SU-DHL-6 (cell line): Measurements from ENCODE around the gene TRPM3.

Experiments
- H2AFZ ChIP-seq: fragments of 200-600 bp; sonication (generic); 2 replicates; pipeline ENCODE4 v1.6.1; 2014; ENCODE audit warnings: low read depth, mild to moderate bottlenecking, moderate library complexity, mixed read lengths, antibody characterized with exemption, low read length; ENCODE audit not compliant: severe bottlenecking
- H3F3A ChIP-seq: fragments of 200-600 bp; shearing (Covaris generic); 2 replicates; pipeline ENCODE4 v1.6.0; 2016; ENCODE audit warnings: antibody characterized with exemption, mild to moderate bottlenecking; ENCODE audit not compliant: insufficient read depth
- H3K27ac ChIP-seq: fragments of 200-600 bp; sonication (generic); 2 replicates; pipeline ENCODE4 v1.5.1; 2016; ENCODE audit warnings: low read depth, mild to moderate bottlenecking, low read length, moderate library complexity, mixed read lengths
- H3K27me3 ChIP-seq: fragments of 200-600 bp; sonication (generic), shearing (Covaris generic); 2 replicates; pipeline ENCODE4 v1.6.0; 2014; ENCODE audit warnings: mild to moderate bottlenecking, low read length
- H3K36me3 ChIP-seq: fragments of 200-600 bp; sonication (generic); 2 replicates; pipeline ENCODE4 v1.6.1; 2014; ENCODE audit warnings: mild to moderate bottlenecking, low read length, mixed read lengths
- H3K4me2 ChIP-seq: fragments of 300-600, 200-600 bp; shearing (Covaris generic), sonication (generic); 2 replicates; pipeline ENCODE4 v1.6.0; 2014; ENCODE audit warnings: low read length, low read depth, mild to moderate bottlenecking; ENCODE audit not compliant: poor library complexity, severe bottlenecking
- H3K4me3 ChIP-seq: fragments of 200-600 bp; sonication (generic); 2 replicates; pipeline ENCODE4 v1.5.1; 2014; ENCODE audit warnings: antibody characterized with exemption, low read length, mild to moderate bottlenecking, mixed read lengths; ENCODE audit not compliant: insufficient read depth, poor library complexity, severe bottlenecking
- H3K79me2 ChIP-seq: fragments of 200-600 bp; sonication (generic); 2 replicates; pipeline ENCODE4 v1.6.1; 2014; ENCODE audit warnings: mild to moderate bottlenecking, low read length, moderate library complexity; ENCODE audit not compliant: insufficient read depth
- H3K9ac ChIP-seq: fragments of 200-600 bp; sonication (generic); 2 replicates; pipeline ENCODE4 v1.7.0; 2014; ENCODE audit warnings: mild to moderate bottlenecking, low read length
- H3K9me2 ChIP-seq: fragments of 200-600 bp; sonication (generic); replicated peaks from 2 replicates; pipeline ENCODE4 v1.6.1; 2014; ENCODE audit warnings: low read length; ENCODE audit not compliant: insufficient read depth
- H3K9me3 ChIP-seq: fragments of 200-600 bp; sonication (generic); 2 replicates; pipeline ENCODE4 v1.6.1; 2014; ENCODE audit warnings: low read length, mixed read lengths; ENCODE audit not compliant: insufficient read depth
- H4K20me1 ChIP-seq: fragments of 200-600 bp; sonication (generic); 2 replicates; pipeline ENCODE4 v1.6.1; 2014; ENCODE audit warnings: low read depth, mild to moderate bottlenecking, antibody characterized with exemption, low read length, moderate library complexity, mixed read lengths
- CTCF ChIP-seq: fragments of 200-600 bp; sonication (generic); IDR thresholded peaks from one replicate; pipeline ENCODE4 v1.5.1; 2017; ENCODE audit warnings: antibody characterized with exemption, mild to moderate bottlenecking, low read length, moderate library complexity; ENCODE audit not compliant: insufficient read depth, poor library complexity, severe bottlenecking
- EZH2phosphoT487 ChIP-seq: fragments of 200-600 bp; sonication (generic), shearing (Covaris generic); conservative IDR thresholded peaks from 2 replicates; pipeline ENCODE4 v1.6.1; 2018; ENCODE audit warnings: mild to moderate bottlenecking, antibody characterized with exemption, low read length, moderate library complexity, mixed read lengths

TRPM3 gene

GRCh38 chr9:70514273-70514672, 607.1 kb downstream of the TRPM3 start:
- TF ChIP-seq CTCF, result no peak
- no peak for TF ChIP-seq EZH2phosphoT487
- no peaks in the 10 kb centered on the region for H3K27me3 ChIP-seq
- no peaks in the 10 kb centered on the region for H3K79me2 ChIP-seq
- no peak overlapping the region for H3K4me3 ChIP-seq
- no peak overlapping the region for H3K9ac ChIP-seq
- H3K4me2 ChIP-seq, result no peak overlapping the region
- H3K9me3 ChIP-seq, result no peaks in the 10 kb centered on the region
- no peaks in the 10 kb centered on the region for H3F3A ChIP-seq
- no peaks in the 10 kb centered on the region for H4K20me1 ChIP-seq
- no peak overlapping the region for H3K27ac ChIP-seq
- H3K36me3 ChIP-seq, result no peaks in the 10 kb centered on the region
- no peaks in the 10 kb centered on the region for H3K9me2 ChIP-seq
- H2AFZ ChIP-seq, result no peak overlapping the region

DNA sequence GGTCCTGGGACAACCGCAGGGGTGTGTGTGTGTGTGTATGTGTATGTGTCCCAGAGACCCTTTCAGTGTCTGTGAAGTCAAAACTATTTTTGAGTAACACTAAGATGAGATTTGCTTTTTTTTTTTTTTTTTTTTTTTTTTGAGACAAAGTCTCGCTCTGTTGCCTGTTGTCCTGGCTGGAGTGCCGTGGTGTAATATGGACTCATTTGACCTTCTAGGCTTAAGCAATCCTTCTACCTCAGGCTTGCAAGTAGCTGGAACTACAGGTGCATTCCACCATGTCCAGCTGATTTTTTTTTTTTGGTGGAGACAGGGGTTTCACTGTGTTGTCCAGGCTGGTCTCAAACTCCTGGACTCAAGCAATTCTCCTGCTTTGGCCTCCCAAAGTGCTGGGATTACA, 609.6 kb downstream of the TRPM3 start:
- H3K27me3 ChIP-seq, result no peaks in the 10 kb centered on the region
- no peaks in the 10 kb centered on the region for H3K9me3 ChIP-seq
- no peaks in the 10 kb centered on the region for H3K79me2 ChIP-seq
- no peaks in the 10 kb centered on the region for H3K36me3 ChIP-seq
- H4K20me1 ChIP-seq, result no peaks in the 10 kb centered on the region
- H3F3A ChIP-seq, result no peaks in the 10 kb centered on the region
- H3K9ac ChIP-seq, result no peak overlapping the region
- TF ChIP-seq EZH2phosphoT487 (no peak), CTCF (no peak)
- H3K4me3 ChIP-seq, result no peak overlapping the region
- H3K27ac ChIP-seq, result no peak overlapping the region
- H2AFZ ChIP-seq, result no peak overlapping the region
- no peaks in the 10 kb centered on the region for H3K9me2 ChIP-seq
- no peak overlapping the region for H3K4me2 ChIP-seq

DNA sequence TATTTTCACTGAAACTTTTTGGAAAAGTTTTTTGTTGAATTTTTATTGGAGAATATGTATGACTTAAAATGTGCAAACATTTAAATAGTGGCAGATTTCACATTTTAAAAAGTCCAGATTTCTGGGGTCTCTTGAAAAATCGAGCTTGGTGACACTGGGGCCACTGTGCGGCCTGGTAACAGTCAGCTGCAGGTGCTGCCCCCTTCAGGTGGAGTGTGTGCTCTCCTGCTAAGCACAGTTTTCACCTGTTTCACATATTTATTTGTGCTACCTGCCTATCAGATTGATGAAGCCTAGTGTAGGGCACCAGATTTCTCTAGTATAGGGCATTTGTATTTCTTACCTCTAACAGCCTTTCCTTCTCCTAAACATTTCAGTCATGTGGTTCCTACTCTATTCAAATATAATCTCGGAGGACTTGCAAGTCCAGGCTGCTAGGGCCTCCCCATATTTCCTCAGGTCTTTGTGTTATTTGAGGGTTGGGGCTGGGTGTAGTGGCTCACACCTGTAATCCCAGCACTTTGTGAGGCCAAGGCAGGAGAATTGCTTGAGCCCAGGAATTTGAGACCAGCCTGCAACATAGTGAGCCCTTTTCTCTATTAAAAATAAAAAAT, 611.2 kb downstream of the TRPM3 start:
- no peaks in the 10 kb centered on the region for H4K20me1 ChIP-seq
- no peak overlapping the region for H3K4me2 ChIP-seq
- no peak overlapping the region for H3K4me3 ChIP-seq
- no peaks in the 10 kb centered on the region for H3K9me2 ChIP-seq
- no peaks in the 10 kb centered on the region for H3K27me3 ChIP-seq
- no peaks in the 10 kb centered on the region for H3F3A ChIP-seq
- no peaks in the 10 kb centered on the region for H3K9me3 ChIP-seq
- no peak overlapping the region for H3K9ac ChIP-seq
- H3K36me3 ChIP-seq, result no peaks in the 10 kb centered on the region
- H3K79me2 ChIP-seq, result no peaks in the 10 kb centered on the region
- TF ChIP-seq EZH2phosphoT487, result no peak
- TF ChIP-seq CTCF, result no peak
- no peak overlapping the region for H2AFZ ChIP-seq
- H3K27ac ChIP-seq, result no peak overlapping the region

GRCh38 chr9:70506159-70506558, 615.3 kb downstream of the TRPM3 start:
- Histone ChIP-seq H2AFZ (no peak overlapping the region), H3K4me2 (no peak overlapping the region), H3K9me2 (no peaks in the 10 kb centered on the region), H3K9me3 (no peaks in the 10 kb centered on the region), H3K4me3 (no peak overlapping the region), H3K79me2 (no peaks in the 10 kb centered on the region), H3K36me3 (no peaks in the 10 kb centered on the region), H3K27me3 (no peaks in the 10 kb centered on the region), H3F3A (no peaks in the 10 kb centered on the region), H4K20me1 (no peaks in the 10 kb centered on the region), H3K27ac (no peak overlapping the region), H3K9ac (no peak overlapping the region)
- TF ChIP-seq EZH2phosphoT487 (no peak), CTCF (no peak)
